Hepatocyte (in vitro differentiated cells): Measurements from ENCODE around the gene UBR1.

ENCODE experiments used
- EZH2phosphoT487 ChIP-seq: fragments of 200-600 bp; sonication (generic); IDR thresholded peaks from one replicate; pipeline ENCODE4 v1.6.1; 2018; ENCODE audit warnings: antibody characterized with exemption, mild to moderate bottlenecking, low read depth, moderate library complexity; ENCODE audit not compliant: unreplicated experiment, severe bottlenecking
- TF ChIP-seq, protein P1 (sequence below): fragments of 200-600 bp; sonication (generic); IDR thresholded peaks from 2 replicates; pipeline ENCODE4 v1.5.1; 2016; ENCODE audit warnings: antibody characterized with exemption, mild to moderate bottlenecking; ENCODE audit not compliant: poor library complexity

DNA sequence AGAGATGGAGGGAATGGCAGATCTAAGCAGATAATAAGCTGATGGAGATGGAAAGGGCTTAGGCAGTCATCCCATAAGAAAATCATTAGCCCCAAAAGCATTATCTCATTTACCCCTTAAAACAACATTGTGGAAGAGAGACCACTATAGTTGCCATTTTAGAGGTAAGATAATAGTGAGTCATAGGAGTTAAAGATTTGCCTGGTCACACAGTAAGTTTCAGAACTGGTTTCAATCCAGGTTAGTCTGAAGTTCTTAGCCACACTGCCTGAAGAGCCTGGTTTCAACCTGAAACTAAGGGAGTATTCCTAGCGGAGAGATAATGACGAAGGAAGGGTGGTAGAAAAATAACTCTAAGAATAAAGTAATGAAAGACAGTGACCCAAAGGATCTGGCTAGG, 13.0 kb upstream of the UBR1 start:
- TF ChIP-seq EZH2phosphoT487: no peak
- TF ChIP-seq, protein P1, sequence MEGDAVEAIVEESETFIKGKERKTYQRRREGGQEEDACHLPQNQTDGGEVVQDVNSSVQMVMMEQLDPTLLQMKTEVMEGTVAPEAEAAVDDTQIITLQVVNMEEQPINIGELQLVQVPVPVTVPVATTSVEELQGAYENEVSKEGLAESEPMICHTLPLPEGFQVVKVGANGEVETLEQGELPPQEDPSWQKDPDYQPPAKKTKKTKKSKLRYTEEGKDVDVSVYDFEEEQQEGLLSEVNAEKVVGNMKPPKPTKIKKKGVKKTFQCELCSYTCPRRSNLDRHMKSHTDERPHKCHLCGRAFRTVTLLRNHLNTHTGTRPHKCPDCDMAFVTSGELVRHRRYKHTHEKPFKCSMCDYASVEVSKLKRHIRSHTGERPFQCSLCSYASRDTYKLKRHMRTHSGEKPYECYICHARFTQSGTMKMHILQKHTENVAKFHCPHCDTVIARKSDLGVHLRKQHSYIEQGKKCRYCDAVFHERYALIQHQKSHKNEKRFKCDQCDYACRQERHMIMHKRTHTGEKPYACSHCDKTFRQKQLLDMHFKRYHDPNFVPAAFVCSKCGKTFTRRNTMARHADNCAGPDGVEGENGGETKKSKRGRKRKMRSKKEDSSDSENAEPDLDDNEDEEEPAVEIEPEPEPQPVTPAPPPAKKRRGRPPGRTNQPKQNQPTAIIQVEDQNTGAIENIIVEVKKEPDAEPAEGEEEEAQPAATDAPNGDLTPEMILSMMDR: no peak
